ENCODE results near the gene UGT1A7. TPM values are rescaled to one million over a fixed set of nuclear protein-coding genes. Genes with fewer than 3 reads are reported as not detected.

Gene UGT1A7
- total and polyA plus RNA-seq, 7 experiments from 2014 or later, result not detected

DNA sequence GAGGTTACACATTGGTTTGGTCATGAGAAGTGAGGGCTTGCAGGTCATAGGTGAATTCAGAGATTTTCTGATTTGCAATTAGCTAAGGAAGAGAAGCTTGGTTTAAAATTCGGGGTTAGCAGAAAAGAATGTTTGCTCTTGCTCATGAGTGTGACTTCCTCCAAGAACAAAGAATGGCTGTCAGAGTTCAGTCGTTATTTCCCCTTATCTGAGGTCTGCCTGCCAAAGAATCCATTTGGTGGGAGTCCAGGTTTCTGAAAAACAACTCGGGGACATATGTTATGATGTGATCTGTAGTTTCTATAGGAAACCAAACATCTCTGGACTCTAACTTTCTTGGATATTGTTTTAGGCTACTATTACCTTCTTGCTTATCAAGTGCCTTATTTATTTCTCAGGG is 7.8 kb downstream of the UGT1A7 start:
- intact Hi-C loops (cut with micrococcal nuclease), result no loop called here
- H3K9me3 Mint-ChIP-seq, result peaks cover 0 to 2% (median 0%) of the 10 kb centered on the region in 11 donors

DNA sequence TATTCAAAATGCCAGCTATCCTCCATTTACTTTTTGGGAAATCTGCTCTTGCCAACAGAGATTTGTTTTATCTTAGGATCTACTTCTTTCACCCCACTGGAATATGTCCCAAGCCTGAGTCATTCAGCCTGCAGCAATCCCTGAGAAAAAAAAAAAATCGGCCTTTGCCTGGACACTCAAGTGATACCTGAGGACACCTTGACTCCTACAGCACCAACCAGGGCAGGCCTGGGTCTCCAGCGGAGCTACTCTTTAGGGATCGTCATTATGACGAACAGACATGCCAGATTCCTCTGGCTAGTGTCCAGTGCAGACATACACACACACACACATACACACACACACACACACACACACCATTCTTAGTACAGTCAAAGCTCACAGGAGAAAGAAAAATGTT is 8.7 kb downstream of the UGT1A7 start:
- Mint-ChIP-seq H3K27ac (no peak overlapping the region), H3K36me3 (peaks cover 0 to 4% (median 0%) of the 10 kb centered on the region in 5 donors), H3K4me1 (no peaks in the 10 kb centered on the region), H3K9me3 (peaks cover 0 to 2% (median 0%) of the 10 kb centered on the region in 11 donors), H3K27me3 (peaks cover 4 to 18% (median 6%) of the 10 kb centered on the region in 5 donors), H3K4me3 (no peak overlapping the region)
- H3K4me3 ChIP-seq (ENCODE audit: low read length), result no peak overlapping the region
- intact Hi-C loops (cut with micrococcal nuclease), result no loop called here
- DNase-seq (no peak), ATAC-seq (no peak)
- no peaks in the 10 kb centered on the region for H3K27me3 ChIP-seq (ENCODE audit: control insufficient read depth in 2 of 2, insufficient read depth in 2 of 2, low read length in 2 of 2)
- POLR2A ChIA-PET, result interaction anchor here (0.7 kb wide), 1 partner anchor 1837 kb away, joined by 3 read pairs; no protein-coding TSS in a partner anchor
- H3K27ac ChIP-seq (ENCODE audit: low read depth, low read length), result no peak overlapping the region
- CTCF ChIA-PET, result interaction anchor here (0.5 kb wide), 1 partner anchor 1548 kb away, joined by 3 read pairs; no protein-coding TSS in a partner anchor
- no peaks in the 10 kb centered on the region for H3K9me3 ChIP-seq (ENCODE audit: control insufficient read depth in 2 of 3, low read length in 3 of 3)
- H3K4me1 ChIP-seq (ENCODE audit: control insufficient read depth in 2 of 2, insufficient read depth in 2 of 2, low read length in 2 of 2), result no peaks in the 10 kb centered on the region
- no peaks in the 10 kb centered on the region for H3K36me3 ChIP-seq (ENCODE audit: control insufficient read depth in 2 of 3, insufficient read depth in 3 of 3, low read length in 3 of 3)

More for the DNA sequence above, 7.8 kb downstream of the UGT1A7 start:
- H3K27me3 Mint-ChIP-seq, result peaks cover 4 to 20% (median 6%) of the 10 kb centered on the region in 5 donors
- no peaks in the 10 kb centered on the region for H3K4me1 ChIP-seq (ENCODE audit: control insufficient read depth in 2 of 2, insufficient read depth in 2 of 2, low read length in 2 of 2)
- no peaks in the 10 kb centered on the region for H3K9me3 ChIP-seq (ENCODE audit: control insufficient read depth in 2 of 3, low read length in 3 of 3)
- H3K4me3 ChIP-seq (ENCODE audit: low read length), result no peak overlapping the region
- H3K4me1 Mint-ChIP-seq, result no peaks in the 10 kb centered on the region
- H3K27ac ChIP-seq (ENCODE audit: low read depth, low read length), result no peak overlapping the region
- DNase-seq, result no peak
- no peaks in the 10 kb centered on the region for H3K27me3 ChIP-seq (ENCODE audit: control insufficient read depth in 2 of 2, insufficient read depth in 2 of 2, low read length in 2 of 2)
- ATAC-seq, result no peak
- H3K4me3 Mint-ChIP-seq, result no peak overlapping the region
- ChIA-PET CTCF (no interaction called here), POLR2A (no interaction called here)
- peaks cover 0 to 4% (median 0%) of the 10 kb centered on the region in 5 donors for H3K36me3 Mint-ChIP-seq
- no peaks in the 10 kb centered on the region for H3K36me3 ChIP-seq (ENCODE audit: control insufficient read depth in 2 of 3, insufficient read depth in 3 of 3, low read length in 3 of 3)
- H3K27ac Mint-ChIP-seq, result no peak overlapping the region

DNA sequence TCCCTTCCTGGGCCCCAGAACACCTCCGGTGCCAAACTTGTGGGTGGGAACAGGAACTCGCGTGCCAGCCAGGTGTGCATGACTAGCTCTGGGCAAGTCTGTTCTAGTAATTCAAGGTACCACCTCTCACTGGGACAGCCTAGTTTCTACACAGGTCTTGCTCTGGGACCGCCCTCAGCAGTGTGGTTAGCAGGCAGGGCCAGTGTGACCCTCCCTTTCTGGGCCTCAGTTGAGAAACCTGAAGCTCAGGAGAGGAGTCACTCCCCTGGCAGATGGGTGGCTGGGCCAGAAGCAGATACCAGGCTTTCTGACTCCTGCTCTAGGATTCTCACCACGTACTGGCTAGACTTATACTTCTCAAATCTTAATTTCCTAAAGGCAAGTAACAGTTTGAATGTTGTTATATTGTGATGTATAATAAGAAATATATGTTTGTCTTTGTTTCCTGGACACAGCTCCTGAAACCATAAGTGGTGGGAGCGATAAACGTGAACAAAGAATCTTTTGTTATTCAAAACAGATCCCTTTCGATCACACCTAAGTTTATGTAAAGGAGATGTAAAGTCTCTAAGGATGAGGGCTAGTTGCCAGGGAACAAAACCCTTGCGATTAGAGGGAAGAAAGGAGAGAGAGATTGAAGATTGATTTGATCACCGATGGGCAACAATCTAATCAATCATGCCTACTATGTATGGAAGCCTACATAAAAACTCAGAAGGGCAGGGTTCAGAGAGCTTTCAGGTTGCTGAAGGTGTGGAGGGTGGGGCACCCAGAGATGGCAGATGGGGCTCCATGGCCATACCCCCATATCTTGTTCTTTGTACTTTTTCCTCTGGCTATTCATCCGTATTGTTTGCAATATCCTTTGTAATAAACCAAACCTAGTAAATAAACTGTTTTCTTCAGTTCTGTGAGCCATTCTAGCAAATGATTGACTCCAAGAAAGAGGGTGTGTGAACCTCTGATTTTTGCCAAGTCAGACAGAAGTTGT is 10.0 kb downstream of the UGT1A7 start:
- ATAC-seq, result no peak
- Mint-ChIP-seq H3K9me3 (peaks cover 0 to 2% (median 0%) of the 10 kb centered on the region in 11 donors), H3K27me3 (peaks cover 2 to 24% (median 4%) of the 10 kb centered on the region in 5 donors), H3K36me3 (peaks cover 0 to 6% (median 0%) of the 10 kb centered on the region in 5 donors), H3K4me3 (no peak overlapping the region), H3K4me1 (no peaks in the 10 kb centered on the region), H3K27ac (no peak overlapping the region)
- Histone ChIP-seq H3K9me3 (ENCODE audit: control insufficient read depth in 2 of 3, low read length in 3 of 3) (no peaks in the 10 kb centered on the region), H3K4me1 (ENCODE audit: control insufficient read depth in 2 of 2, insufficient read depth in 2 of 2, low read length in 2 of 2) (no peaks in the 10 kb centered on the region), H3K36me3 (ENCODE audit: control insufficient read depth in 2 of 3, insufficient read depth in 3 of 3, low read length in 3 of 3) (no peaks in the 10 kb centered on the region), H3K4me3 (ENCODE audit: low read length) (no peak overlapping the region), H3K27me3 (ENCODE audit: control insufficient read depth in 2 of 2, insufficient read depth in 2 of 2, low read length in 2 of 2) (no peaks in the 10 kb centered on the region), H3K27ac (ENCODE audit: low read depth, low read length) (no peak overlapping the region)
- ChIA-PET POLR2A (no interaction called here), CTCF (no interaction called here)
- no peak for DNase-seq
- intact Hi-C loops (cut with micrococcal nuclease), result no loop called here

DNA sequence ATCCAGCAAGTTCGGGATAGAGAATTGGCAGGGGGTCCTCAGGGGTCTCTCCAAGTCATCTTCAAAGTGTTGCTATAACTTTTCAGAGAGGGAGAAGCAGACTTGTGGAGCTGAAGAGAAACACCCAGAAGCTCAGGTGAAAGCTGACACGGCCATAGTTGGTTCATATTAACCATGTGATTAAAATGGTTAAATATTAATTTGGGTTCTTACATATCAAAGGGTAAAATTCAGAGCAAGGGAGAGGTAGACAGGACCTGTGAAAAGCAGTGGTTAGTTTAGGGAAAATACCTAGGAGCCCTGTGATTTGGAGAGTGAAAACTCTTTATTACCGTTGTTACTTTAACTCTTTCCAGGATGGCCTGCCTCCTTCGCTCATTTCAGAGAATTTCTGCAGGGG is 10.9 kb downstream of the UGT1A7 start, which contains the start of gene UGT1A6:
Gene UGT1A6 (plus strand): TSS at position 243 of the 400 bp plus-strand sequence. CDS start 115 bp downstream, at position 358.
- Mint-ChIP-seq H3K27me3 (peaks cover 0 to 31% (median 4%) of the 10 kb centered on the region in 5 donors), H3K9me3 (peaks cover 0 to 2% (median 0%) of the 10 kb centered on the region in 11 donors), H3K27ac (peak within 1 kb of the TSS in 1 of 9 donors; percentile 77), H3K36me3 (peaks cover 0 to 6% (median 0%) of the 10 kb centered on the region in 5 donors), H3K4me3 (no peak within 1 kb of the TSS), H3K4me1 (no peaks in the 10 kb centered on the region)
- ATAC-seq (no peak), DNase-seq (no peak)
- CTCF ChIA-PET, result no interaction called here
- POLR2A ChIA-PET, result no interaction called here
- Histone ChIP-seq H3K36me3 (ENCODE audit: control insufficient read depth in 2 of 3, insufficient read depth in 3 of 3, low read length in 3 of 3) (no peaks in the 10 kb centered on the region), H3K9me3 (ENCODE audit: control insufficient read depth in 2 of 3, low read length in 3 of 3) (no peaks in the 10 kb centered on the region), H3K4me3 (ENCODE audit: low read length) (no peak within 1 kb of the TSS), H3K4me1 (ENCODE audit: control insufficient read depth in 2 of 2, insufficient read depth in 2 of 2, low read length in 2 of 2) (no peaks in the 10 kb centered on the region), H3K27ac (ENCODE audit: low read depth, low read length) (no peak within 1 kb of the TSS), H3K27me3 (ENCODE audit: control insufficient read depth in 2 of 2, insufficient read depth in 2 of 2, low read length in 2 of 2) (no peaks in the 10 kb centered on the region)
- intact Hi-C loops (cut with micrococcal nuclease), result no loop called here

DNA sequence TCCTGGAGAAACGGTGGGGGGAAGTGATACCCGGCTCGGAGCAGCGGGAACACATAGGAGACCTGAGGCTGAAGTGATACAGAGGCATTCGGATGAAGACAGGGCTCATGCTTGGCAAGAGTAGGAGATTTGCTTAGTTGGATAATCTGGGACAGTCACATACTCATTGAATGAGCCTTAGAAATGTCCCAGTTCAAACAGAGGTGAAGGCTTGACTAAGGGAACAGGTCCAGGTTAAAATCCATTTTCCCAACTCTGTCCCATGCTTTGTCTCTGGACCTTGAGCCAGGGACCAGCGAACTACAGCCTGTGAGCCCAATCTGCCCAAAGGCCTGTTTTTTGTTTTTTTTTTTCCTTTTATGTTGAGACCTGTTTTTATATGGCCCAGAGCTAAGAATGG is 12.3 kb downstream of the UGT1A7 start:
- Mint-ChIP-seq H3K36me3 (peaks cover 0 to 3% (median 0%) of the 10 kb centered on the region in 5 donors), H3K27ac (peak overlapping the region in 1 of 9 donors; percentile 77), H3K4me1 (no peaks in the 10 kb centered on the region), H3K4me3 (no peak overlapping the region), H3K27me3 (peaks cover 0 to 26% (median 3%) of the 10 kb centered on the region in 5 donors), H3K9me3 (no peaks in the 10 kb centered on the region)
- no peak overlapping the region for H3K27ac ChIP-seq (ENCODE audit: low read depth, low read length)
- H3K36me3 ChIP-seq (ENCODE audit: control insufficient read depth in 2 of 3, insufficient read depth in 3 of 3, low read length in 3 of 3), result no peaks in the 10 kb centered on the region
- H3K4me1 ChIP-seq (ENCODE audit: control insufficient read depth in 2 of 2, insufficient read depth in 2 of 2, low read length in 2 of 2), result no peaks in the 10 kb centered on the region
- no peaks in the 10 kb centered on the region for H3K9me3 ChIP-seq (ENCODE audit: control insufficient read depth in 2 of 3, low read length in 3 of 3)
- POLR2A ChIA-PET, result no interaction called here
- ATAC-seq (no peak), DNase-seq (no peak)
- intact Hi-C loops (cut with micrococcal nuclease), result no loop called here
- CTCF ChIA-PET, result no interaction called here
- H3K27me3 ChIP-seq (ENCODE audit: control insufficient read depth in 2 of 2, insufficient read depth in 2 of 2, low read length in 2 of 2), result no peaks in the 10 kb centered on the region
- no peak overlapping the region for H3K4me3 ChIP-seq (ENCODE audit: low read length)

DNA sequence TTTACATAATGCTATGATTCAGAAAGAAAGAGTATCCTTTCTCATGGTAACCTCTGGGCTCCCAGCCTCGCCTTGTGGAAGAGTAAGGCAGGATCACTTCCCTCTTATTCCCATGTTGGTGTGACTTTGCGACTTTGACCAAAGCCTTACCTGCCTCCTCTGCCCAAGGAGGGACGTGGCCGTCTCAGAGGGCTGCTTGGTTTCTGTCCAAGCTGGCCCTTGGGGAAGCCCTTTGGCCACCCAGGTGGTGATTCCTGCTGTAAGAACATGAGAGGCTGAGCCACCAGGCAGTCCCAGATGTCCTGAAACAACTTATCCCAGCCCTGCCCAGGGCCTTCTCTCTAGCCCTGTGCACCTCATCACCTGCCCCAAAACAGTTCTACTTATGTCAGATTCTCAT is 17.0 kb downstream of the UGT1A7 start:
- peaks cover 0 to 3% (median 0%) of the 10 kb centered on the region in 5 donors for H3K36me3 Mint-ChIP-seq
- H3K27me3 ChIP-seq (ENCODE audit: control insufficient read depth in 2 of 2, insufficient read depth in 2 of 2, low read length in 2 of 2), result no peaks in the 10 kb centered on the region
- ChIA-PET CTCF (no interaction called here), POLR2A (no interaction called here)
- no peak overlapping the region for H3K4me3 ChIP-seq (ENCODE audit: low read length)
- no peaks in the 10 kb centered on the region for H3K36me3 ChIP-seq (ENCODE audit: control insufficient read depth in 2 of 3, insufficient read depth in 3 of 3, low read length in 3 of 3)
- peaks cover 0 to 2% (median 0%) of the 10 kb centered on the region in 11 donors for H3K9me3 Mint-ChIP-seq
- H3K27me3 Mint-ChIP-seq, result peaks cover 7 to 30% (median 12%) of the 10 kb centered on the region in 5 donors
- no peak overlapping the region for H3K27ac Mint-ChIP-seq
- no peak overlapping the region for H3K4me3 Mint-ChIP-seq
- intact Hi-C loops (cut with micrococcal nuclease), result no loop called here
- DNase-seq (no peak), ATAC-seq (no peak)
- no peak overlapping the region for H3K27ac ChIP-seq (ENCODE audit: low read depth, low read length)
- no peaks in the 10 kb centered on the region for H3K4me1 Mint-ChIP-seq
- H3K9me3 ChIP-seq (ENCODE audit: control insufficient read depth in 2 of 3, low read length in 3 of 3), result no peaks in the 10 kb centered on the region
- H3K4me1 ChIP-seq (ENCODE audit: control insufficient read depth in 2 of 2, insufficient read depth in 2 of 2, low read length in 2 of 2), result no peaks in the 10 kb centered on the region
